Kidney epithelial cell (primary cell): ENCODE results near the gene IGFL4. TPM values are rescaled to one million over a fixed set of nuclear protein-coding genes. Genes with fewer than 3 reads are reported as not detected.
"Not testable (repeated sequence)": the region's sequence is repeated elsewhere in the genome, so short reads cannot be mapped to it uniquely, and the experiment has no call there.

Source experiments
- DNase-seq: peaks from one replicate; pipeline ENCODE4 v3.0.0-alpha.2; 2010; ENCODE audit warnings: low read depth
- H3K27me3 ChIP-seq: 2 replicates; pipeline ENCODE4 v1.6.0; 2011; ENCODE audit warnings: low read length; ENCODE audit not compliant: control insufficient read depth, insufficient read depth
- H3K36me3 ChIP-seq: 2 replicates; pipeline ENCODE4 v1.5.1; 2011; ENCODE audit warnings: low read length; ENCODE audit not compliant: control insufficient read depth, insufficient read depth
- H3K4me3 ChIP-seq: 2 replicates; pipeline ENCODE4 v1.5.1; 2011; ENCODE audit warnings: low read depth, mild to moderate bottlenecking, control low read depth, low read length
- total RNA-seq: library from RNA; depleted of rRNA; stranded (reverse); fragments of >200 nt; gene quantifications from 2 replicates; pipeline ENCODE4 v1.2.3, GENCODE V29; 2015
- TF ChIP-seq, protein P1 (sequence below): IDR thresholded peaks from 2 replicates; pipeline ENCODE4 v1.5.1; 2011; ENCODE audit warnings: mild to moderate bottlenecking, moderate library complexity, low read length, control low read depth, inconsistent platforms; ENCODE audit not compliant: insufficient read depth, poor library complexity, severe bottlenecking

Gene IGFL4
- total RNA-seq, 1 donor from 2014 or later = not detected

DNA sequence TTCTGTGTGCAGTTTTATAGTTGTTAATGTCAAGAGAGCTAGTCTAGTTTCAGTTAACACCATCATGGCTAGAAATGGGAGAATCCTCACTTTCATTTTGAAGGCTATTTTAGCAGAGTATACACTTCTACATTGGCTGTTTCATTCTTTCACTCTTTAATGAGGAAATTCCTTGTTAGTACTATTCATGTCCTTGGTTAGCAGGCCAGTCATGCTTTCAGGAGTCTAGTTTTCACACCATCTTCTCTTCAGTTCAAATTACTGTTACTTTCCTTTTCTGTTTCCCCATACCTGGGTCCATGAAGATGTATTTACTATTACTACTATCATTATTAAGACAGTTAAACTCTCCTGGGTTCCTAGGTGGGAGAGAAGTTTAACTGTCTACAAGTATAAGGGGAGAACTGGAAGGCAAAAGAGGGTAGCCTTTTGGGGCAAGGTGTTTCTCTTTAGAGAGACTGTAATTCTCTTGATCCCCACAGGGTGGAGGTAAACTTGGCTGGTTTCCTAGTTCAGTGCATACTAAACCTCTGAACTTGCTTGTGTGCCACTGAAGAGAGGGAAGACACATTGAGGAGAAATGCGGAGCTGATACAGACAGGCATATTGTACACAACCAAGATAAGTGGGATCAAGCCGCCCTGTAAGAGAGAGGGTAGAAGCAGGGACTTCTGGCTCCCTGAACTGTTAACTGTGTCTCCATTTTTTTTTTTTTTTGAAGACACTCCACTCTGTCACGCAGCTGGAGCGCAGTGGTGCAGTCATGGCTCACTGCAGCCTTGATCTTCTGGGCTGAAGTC, 41.3 kb upstream of the IGFL4 start:
- no peaks in the 10 kb centered on the region for H3K36me3 ChIP-seq
- peaks cover 9% of the 10 kb centered on the region for H3K27me3 ChIP-seq
- no peak for DNase-seq
- no peak overlapping the region for H3K4me3 ChIP-seq
- TF ChIP-seq, protein P1, sequence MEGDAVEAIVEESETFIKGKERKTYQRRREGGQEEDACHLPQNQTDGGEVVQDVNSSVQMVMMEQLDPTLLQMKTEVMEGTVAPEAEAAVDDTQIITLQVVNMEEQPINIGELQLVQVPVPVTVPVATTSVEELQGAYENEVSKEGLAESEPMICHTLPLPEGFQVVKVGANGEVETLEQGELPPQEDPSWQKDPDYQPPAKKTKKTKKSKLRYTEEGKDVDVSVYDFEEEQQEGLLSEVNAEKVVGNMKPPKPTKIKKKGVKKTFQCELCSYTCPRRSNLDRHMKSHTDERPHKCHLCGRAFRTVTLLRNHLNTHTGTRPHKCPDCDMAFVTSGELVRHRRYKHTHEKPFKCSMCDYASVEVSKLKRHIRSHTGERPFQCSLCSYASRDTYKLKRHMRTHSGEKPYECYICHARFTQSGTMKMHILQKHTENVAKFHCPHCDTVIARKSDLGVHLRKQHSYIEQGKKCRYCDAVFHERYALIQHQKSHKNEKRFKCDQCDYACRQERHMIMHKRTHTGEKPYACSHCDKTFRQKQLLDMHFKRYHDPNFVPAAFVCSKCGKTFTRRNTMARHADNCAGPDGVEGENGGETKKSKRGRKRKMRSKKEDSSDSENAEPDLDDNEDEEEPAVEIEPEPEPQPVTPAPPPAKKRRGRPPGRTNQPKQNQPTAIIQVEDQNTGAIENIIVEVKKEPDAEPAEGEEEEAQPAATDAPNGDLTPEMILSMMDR = peak; percentile 45

DNA sequence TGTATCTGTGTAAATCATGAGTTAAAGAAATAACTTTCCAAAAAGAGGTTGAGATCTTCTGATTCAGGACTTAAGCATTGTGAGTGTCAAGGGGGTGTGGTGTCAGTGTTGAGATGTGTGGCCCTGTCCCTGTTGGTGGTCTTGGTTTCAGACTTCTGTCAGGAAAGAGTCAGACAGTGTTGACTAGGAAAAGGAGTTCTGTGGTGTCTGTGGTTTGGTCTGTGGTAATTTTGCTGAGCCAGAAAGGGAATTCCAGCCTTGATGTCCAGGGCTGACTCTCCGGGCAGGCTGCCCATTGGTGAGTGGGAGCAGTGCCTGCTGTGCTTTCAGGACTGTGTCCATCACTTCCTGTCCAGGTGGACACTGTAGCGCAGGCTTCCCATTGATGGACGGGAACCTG, 39.8 kb upstream of the IGFL4 start:
- Histone ChIP-seq H3K4me3 (no peak overlapping the region), H3K27me3 (peaks cover 20% of the 10 kb centered on the region), H3K36me3 (no peaks in the 10 kb centered on the region)
- TF ChIP-seq, protein P1 = no peak
- peak; percentile 68 for DNase-seq

DNA sequence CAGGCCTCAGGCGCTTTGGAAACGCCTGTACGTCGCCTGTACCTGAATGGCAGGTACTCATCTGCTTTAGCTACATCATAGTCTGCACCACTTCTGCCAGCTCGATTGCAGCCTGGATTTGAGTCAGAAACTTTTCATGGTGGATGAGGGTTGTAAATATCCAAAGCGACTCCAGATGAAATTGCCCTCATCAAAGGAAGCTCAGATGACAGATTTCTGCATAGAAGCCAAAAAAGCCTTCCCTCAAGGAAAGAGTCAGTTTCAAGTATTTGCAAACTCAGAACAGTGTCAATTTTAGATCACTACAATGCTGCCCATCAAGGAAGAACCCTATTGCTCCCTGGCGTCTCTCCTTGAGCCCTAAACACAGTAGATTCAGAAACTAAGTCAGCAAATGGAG, 38.8 kb upstream of the IGFL4 start:
- no peak overlapping the region for H3K4me3 ChIP-seq
- TF ChIP-seq, protein P1 = no peak
- peaks cover 22% of the 10 kb centered on the region for H3K27me3 ChIP-seq
- no peaks in the 10 kb centered on the region for H3K36me3 ChIP-seq
- DNase-seq = no peak

DNA sequence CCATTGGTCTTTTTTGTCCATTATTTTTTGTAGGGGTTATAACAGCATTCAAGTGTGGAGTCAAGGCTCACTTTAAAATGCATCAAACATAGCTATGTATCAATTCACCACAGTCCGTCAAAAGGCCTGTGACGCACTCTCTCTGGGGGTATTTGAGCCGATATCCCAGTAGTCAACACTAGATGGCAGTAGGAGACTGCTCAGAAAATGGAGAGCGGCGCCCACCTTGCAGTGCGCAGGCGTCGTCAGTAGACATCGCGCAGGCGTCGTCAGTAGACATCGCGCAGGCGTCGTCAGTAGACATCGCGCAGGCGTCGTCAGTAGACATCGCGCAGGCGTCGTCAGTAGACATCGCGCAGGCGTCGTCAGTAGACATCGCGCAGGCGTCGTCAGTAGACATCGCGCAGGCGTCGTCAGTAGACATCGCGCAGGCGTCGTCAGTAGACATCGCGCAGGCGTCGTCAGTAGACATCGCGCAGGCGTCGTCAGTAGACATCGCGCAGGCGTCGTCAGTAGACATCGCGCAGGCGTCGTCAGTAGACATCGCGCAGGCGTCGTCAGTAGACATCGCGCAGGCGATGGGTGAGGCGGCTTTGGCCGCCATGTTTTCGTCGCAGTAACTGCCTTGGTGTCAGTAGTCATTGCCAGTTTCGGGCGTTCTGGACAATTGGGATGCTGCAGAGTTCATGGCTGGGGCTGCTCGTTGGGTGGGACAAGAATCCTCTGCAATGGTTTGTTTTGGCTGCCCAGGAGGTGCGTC, 38.0 kb upstream of the IGFL4 start:
- DNase-seq, H3K4me3 ChIP-seq, H3K36me3 ChIP-seq: not testable (repeated sequence)
- H3K27me3 ChIP-seq = peaks cover 22% of the 10 kb centered on the region
- TF ChIP-seq, protein P1 = peak; percentile 43

DNA sequence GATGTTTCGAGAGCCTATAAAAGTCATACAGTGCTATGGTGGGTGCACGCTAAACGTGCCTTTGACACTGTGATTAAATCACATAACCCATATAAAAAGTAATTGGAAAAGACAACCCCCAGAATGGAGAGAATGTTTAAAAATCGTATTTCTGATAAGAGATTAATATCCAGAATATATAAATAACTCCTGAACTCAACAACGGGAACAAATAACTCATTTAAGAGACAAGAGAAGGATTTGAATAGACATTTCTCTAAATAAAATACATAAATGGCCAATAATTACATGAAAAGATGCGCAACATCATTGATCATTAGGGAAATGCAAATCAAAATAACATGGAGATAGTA, 37.0 kb upstream of the IGFL4 start:
- TF ChIP-seq, protein P1 = no peak
- no peaks in the 10 kb centered on the region for H3K36me3 ChIP-seq
- DNase-seq = no peak
- H3K27me3 ChIP-seq = peaks cover 22% of the 10 kb centered on the region
- H3K4me3 ChIP-seq = no peak overlapping the region
